ENCODE results near the gene PGAM1.
"Not testable (repeated sequence)": the region's sequence is repeated elsewhere in the genome, so short reads cannot be mapped to it uniquely, and the experiment has no call there.

PGAM1 gene

GRCh38 chr10:97399843-97400545 lies 26.0 kb upstream of the PGAM1 start:
- FAIRE-seq (no peak), DNase-seq (ENCODE audit: insufficient read length, low spot score) (no peak)
- no peak for TF ChIP-seq CTCF (IDR thresholded peaks at IDR 0.05; ENCODE audit: insufficient read depth, missing control alignments)

- no peak for TF ChIP-seq CTCF (IDR thresholded peaks at IDR 0.05; ENCODE audit: insufficient read depth, missing control alignments)
- FAIRE-seq (peak; percentile 96), DNase-seq (ENCODE audit: insufficient read length, low spot score) (peak; percentile 97)
These were observed 25.1 kb upstream of the PGAM1 start, which contains the start of gene RRP12 for GRCh38 chr10:97400665-97401454. RRP12 (minus strand) TSS chr10:97401340; CDS start chr10:97401231, 109 bp downstream.

- TF ChIP-seq CTCF (IDR thresholded peaks at IDR 0.05; ENCODE audit: insufficient read depth, missing control alignments): no peak
- DNase-seq (ENCODE audit: insufficient read length, low spot score) (no peak), FAIRE-seq (no peak)
These were observed 24.5 kb upstream of the PGAM1 start for GRCh38 chr10:97401455-97401919.

GRCh38 chr10:97404044-97404443 lies 21.9 kb upstream of the PGAM1 start:
- no peak for FAIRE-seq
- no peak for DNase-seq (ENCODE audit: insufficient read length, low spot score)
- TF ChIP-seq CTCF (IDR thresholded peaks at IDR 0.05; ENCODE audit: insufficient read depth, missing control alignments): no peak

- FAIRE-seq (no peak), DNase-seq (ENCODE audit: insufficient read length, low spot score) (no peak)
- no peak for TF ChIP-seq CTCF (IDR thresholded peaks at IDR 0.05; ENCODE audit: insufficient read depth, missing control alignments)
These were observed 19.9 kb upstream of the PGAM1 start for GRCh38 chr10:97406064-97406463.

- not testable (repeated sequence) for FAIRE-seq; DNase-seq (ENCODE audit: insufficient read length, low spot score)
These were observed 19.5 kb upstream of the PGAM1 start for GRCh38 chr10:97406483-97406882.

GRCh38 chr10:97407211-97407951 lies 18.6 kb upstream of the PGAM1 start:
- DNase-seq (ENCODE audit: insufficient read length, low spot score) (peak; percentile 74), FAIRE-seq (no peak)
- TF ChIP-seq CTCF (IDR thresholded peaks at IDR 0.05; ENCODE audit: insufficient read depth, missing control alignments): peak; percentile 74
